Progenitor cell of endocrine pancreas (in vitro differentiated cells): ENCODE measurements around the gene B4GALT1. TPM values are rescaled to one million over a fixed set of nuclear protein-coding genes. Genes with fewer than 3 reads are reported as not detected.

ENCODE experiments used
- DNase-seq: peaks from one replicate; pipeline ENCODE4 v3.0.0; 2021; ENCODE audit warnings: low spot score; ENCODE audit not compliant: unreplicated experiment
- H3K27ac Mint-ChIP-seq: 2 replicates; pipeline ENCODE4 v1.8.0; 2021; ENCODE audit warnings: mild to moderate bottlenecking, moderate library complexity, mixed read lengths
- H3K27me3 Mint-ChIP-seq: 2 replicates; pipeline ENCODE4 v1.8.0; 2021; ENCODE audit warnings: mixed read lengths
- H3K36me3 Mint-ChIP-seq: 2 replicates; pipeline ENCODE4 v1.8.0; 2022; ENCODE audit warnings: mixed read lengths; ENCODE audit not compliant: insufficient read depth
- H3K4me1 Mint-ChIP-seq: 2 replicates; pipeline ENCODE4 v1.8.0; 2021; ENCODE audit warnings: low read depth, mixed read lengths
- H3K4me3 Mint-ChIP-seq: 2 replicates; pipeline ENCODE4 v1.8.0; 2021; ENCODE audit warnings: low read depth, mild to moderate bottlenecking, moderate library complexity, mixed read lengths
- H3K9me3 Mint-ChIP-seq: 2 replicates; pipeline ENCODE4 v1.8.0; 2021; ENCODE audit warnings: low read depth, mixed read lengths
- CTCF ChIP-seq: fragments of 200-600 bp; sonication (generic); IDR thresholded peaks from one replicate; pipeline ENCODE4 v1.5.0; 2021; ENCODE audit warnings: antibody characterized with exemption, mild to moderate bottlenecking; ENCODE audit not compliant: unreplicated experiment
- total RNA-seq: library from RNA; stranded (reverse); gene quantifications from 2 replicates; pipeline ENCODE4 v1.2.1, GENCODE V29; 2021

The B4GALT1 gene
- total RNA-seq, 1 donor from 2014 or later: 49.9 TPM

GRCh38 chr9:33202552-33203201 is 35.5 kb upstream of the B4GALT1 start:
- Mint-ChIP-seq H3K27ac (no peak overlapping the region), H3K9me3 (no peaks in the 10 kb centered on the region), H3K4me3 (no peak overlapping the region), H3K36me3 (no peaks in the 10 kb centered on the region), H3K4me1 (no peaks in the 10 kb centered on the region), H3K27me3 (peaks cover 3% of the 10 kb centered on the region)
- no peak for TF ChIP-seq CTCF
- no peak for DNase-seq

GRCh38 chr9:33202018-33202417 is 34.9 kb upstream of the B4GALT1 start:
- Mint-ChIP-seq H3K36me3 (no peaks in the 10 kb centered on the region), H3K27ac (no peak overlapping the region), H3K4me1 (no peaks in the 10 kb centered on the region), H3K9me3 (no peaks in the 10 kb centered on the region), H3K4me3 (no peak overlapping the region), H3K27me3 (peaks cover 3% of the 10 kb centered on the region)
- DNase-seq: no peak
- TF ChIP-seq CTCF: no peak

- H3K9me3 Mint-ChIP-seq: no peaks in the 10 kb centered on the region
- no peaks in the 10 kb centered on the region for H3K36me3 Mint-ChIP-seq
- H3K27me3 Mint-ChIP-seq: no peaks in the 10 kb centered on the region
- no peaks in the 10 kb centered on the region for H3K4me1 Mint-ChIP-seq
- no peak for DNase-seq
- no peak overlapping the region for H3K27ac Mint-ChIP-seq
- TF ChIP-seq CTCF: no peak
- H3K4me3 Mint-ChIP-seq: no peak overlapping the region
Measured at GRCh38 chr9:33198165-33198564, 31.0 kb upstream of the B4GALT1 start.

- Mint-ChIP-seq H3K36me3 (no peaks in the 10 kb centered on the region), H3K9me3 (no peaks in the 10 kb centered on the region), H3K27me3 (no peaks in the 10 kb centered on the region), H3K27ac (no peak overlapping the region), H3K4me3 (no peak overlapping the region), H3K4me1 (no peaks in the 10 kb centered on the region)
- DNase-seq: no peak
- TF ChIP-seq CTCF: no peak
Measured at GRCh38 chr9:33197279-33198152, 30.4 kb upstream of the B4GALT1 start.

- no peak for TF ChIP-seq CTCF
- Mint-ChIP-seq H3K4me1 (no peaks in the 10 kb centered on the region), H3K27me3 (no peaks in the 10 kb centered on the region), H3K36me3 (no peaks in the 10 kb centered on the region), H3K4me3 (no peak overlapping the region), H3K9me3 (no peaks in the 10 kb centered on the region), H3K27ac (no peak overlapping the region)
- DNase-seq: no peak
Measured at GRCh38 chr9:33196736-33197135, 29.6 kb upstream of the B4GALT1 start.
